HCT116 (cell line): ENCODE results near the gene GPLD1. TPM values are rescaled to one million over a fixed set of nuclear protein-coding genes. Genes with fewer than 3 reads are reported as not detected.

Experiments used
- ATAC-seq: fragments of 200-7000 bp; cut with Tn5 transposase; 2 replicates; pipeline ENCODE4 v1.9.1; 2020; ENCODE audit warnings: mild to moderate bottlenecking, moderate library complexity
- BruUV-seq: library from RNA; stranded (reverse); fragments of 400-500 nt; replicated peaks from 2 replicates; lab custom pipeline; 2021; lab: Mats Ljungman, UMichigan
- CTCF ChIA-PET: fragments of 300-600 bp; sonication (Branson Sonifier 250); formaldehyde crosslinking; loops from one replicate; lab custom pipeline; 2021; ENCODE audit warnings: antibody characterized with exemption; lab: Charles Lee
- POLR2A ChIA-PET: fragments of 300-600, 350-600 bp; sonication (Branson Sonifier 250); formaldehyde crosslinking; loops from one replicate; lab custom pipeline; 2021; ENCODE audit warnings: antibody characterized with exemption; lab: Charles Lee
- RAD21 ChIA-PET, 2 experiments: fragments of 300-600 bp; sonication (Branson Sonifier 250); formaldehyde crosslinking; loops; one replicate each; lab custom pipeline; 2023; ENCODE audit warnings: low total read pairs in 2 of 2; ENCODE audit not compliant: uncharacterized antibody in 2 of 2, unreplicated experiment in 2 of 2, low non-redundant PET in 1 of 2; lab: Charles Lee
- DNase-seq: peaks from one replicate; pipeline ENCODE4 v3.0.0-alpha.2; 2010; ENCODE audit warnings: low read depth, low spot score
- H2AFZ ChIP-seq: fragments of 200-600 bp; shearing (Covaris generic), sonication (generic); 2 replicates; pipeline ENCODE4 v1.6.1; 2017; ENCODE audit warnings: low read depth, mixed run types, mixed read lengths, antibody characterized with exemption, low read length; ENCODE audit not compliant: poor library complexity, severe bottlenecking
- H3K27ac ChIP-seq: 2 replicates; pipeline ENCODE4 v1.5.1; 2012; ENCODE audit warnings: low read depth, low read length
- H3K27me3 ChIP-seq: fragments of 200-600 bp; sonication (generic); 2 replicates; pipeline ENCODE4 v1.6.1; 2016; ENCODE audit warnings: mixed run types, low read length, mixed read lengths; ENCODE audit not compliant: insufficient read depth
- H3K36me3 ChIP-seq, 2 experiments: fragments of 200-500 bp in 1 of 2; fragments of 200-600 bp in 1 of 2; sonication (Bioruptor generic) in 1 of 2; sonication (generic) in 1 of 2; 2 replicates each; pipeline versions ENCODE4 v1.5.1 to v1.6.1; 2014 to 2016; ENCODE audit warnings: low read length in 2 of 2, inconsistent platforms in 1 of 2, mixed read lengths in 1 of 2, mixed run types in 1 of 2; ENCODE audit not compliant: insufficient read depth in 2 of 2, control insufficient read depth in 1 of 2
- H3K4me1 ChIP-seq, 2 experiments: fragments of 200-600 bp in 1 of 2; sonication (generic) in 1 of 2; 2 replicates each; pipeline versions ENCODE4 v1.5.1 to v1.6.1; 2012 to 2017; ENCODE audit warnings: low read length in 2 of 2, inconsistent platforms in 1 of 2, mild to moderate bottlenecking in 1 of 2, mixed read lengths in 1 of 2, mixed run types in 1 of 2, moderate library complexity in 1 of 2; ENCODE audit not compliant: insufficient read depth in 2 of 2, control insufficient read depth in 1 of 2
- H3K4me2 ChIP-seq: fragments of 200-600 bp; sonication (generic); 2 replicates; pipeline ENCODE4 v1.6.1; 2017; ENCODE audit warnings: mixed run types, low read length, mixed read lengths
- H3K4me3 ChIP-seq, 2 experiments: fragments of 200-600 bp in 1 of 2; sonication (generic) in 1 of 2; replicated peaks in 1 of 2; 2 replicates each; pipeline ENCODE4 v1.5.1; 2011 to 2016; ENCODE audit warnings: low read length in 2 of 2, control low read depth in 1 of 2, low read depth in 1 of 2, mild to moderate bottlenecking in 1 of 2, mixed read lengths in 1 of 2, mixed run types in 1 of 2
- H3K79me2 ChIP-seq: fragments of 200-600 bp; sonication (generic); 2 replicates; pipeline ENCODE4 v1.6.1; 2017; ENCODE audit warnings: mild to moderate bottlenecking, mixed run types, low read length, moderate library complexity, mixed read lengths; ENCODE audit not compliant: insufficient read depth
- H3K9ac ChIP-seq: fragments of 200-600 bp; sonication (generic); 2 replicates; pipeline ENCODE4 v1.6.1; 2016; ENCODE audit warnings: low read length, mixed read lengths
- H3K9me2 ChIP-seq: fragments of 200-600 bp; sonication (generic), shearing (Covaris generic); 2 replicates; pipeline ENCODE4 v1.6.1; 2017; ENCODE audit warnings: mixed run types, mild to moderate bottlenecking, moderate library complexity; ENCODE audit not compliant: insufficient read depth
- H3K9me3 ChIP-seq, 2 experiments: fragments of 200-500 bp in 1 of 2; fragments of 200-600 bp in 1 of 2; sonication (Bioruptor generic) in 1 of 2; sonication (generic) in 1 of 2; 2 replicates each; pipeline ENCODE4 v1.6.1; 2014 to 2017; ENCODE audit warnings: low read length in 2 of 2, mixed read lengths in 2 of 2, inconsistent platforms in 1 of 2, low read depth in 1 of 2, mild to moderate bottlenecking in 1 of 2, mixed run types in 1 of 2, moderate library complexity in 1 of 2; ENCODE audit not compliant: control insufficient read depth in 1 of 2, insufficient read depth in 1 of 2
- H4K20me1 ChIP-seq: fragments of 200-600 bp; sonication (generic), shearing (Covaris generic); 2 replicates; pipeline ENCODE4 v1.6.1; 2017; ENCODE audit warnings: mixed run types, mild to moderate bottlenecking, moderate library complexity; ENCODE audit not compliant: insufficient read depth
- CBX3 ChIP-seq: IDR thresholded peaks from 2 replicates; pipeline ENCODE4 v1.6.1; 2012; ENCODE audit warnings: low read depth
- FOSL1 ChIP-seq: IDR thresholded peaks from 2 replicates; pipeline ENCODE4 v1.6.1; 2012; ENCODE audit warnings: low read depth
- POLR2AphosphoS5 ChIP-seq: IDR thresholded peaks from 2 replicates; pipeline ENCODE4 v1.6.1; 2011; ENCODE audit warnings: mild to moderate bottlenecking, low read depth, low read length, moderate library complexity
- SRF ChIP-seq: IDR thresholded peaks from 2 replicates; pipeline ENCODE4 v1.6.1; 2012; ENCODE audit warnings: low read depth
- YY1 ChIP-seq: IDR thresholded peaks from 2 replicates; pipeline ENCODE4 v1.6.1; 2011; ENCODE audit warnings: low read length, low read depth, moderate library complexity, mild to moderate bottlenecking; ENCODE audit not compliant: insufficient replicate concordance; ENCODE audit errors: extremely low read depth
- ZBTB33 ChIP-seq: IDR thresholded peaks from 2 replicates; pipeline ENCODE4 v1.6.1; 2011; ENCODE audit warnings: mild to moderate bottlenecking, low read length, moderate library complexity; ENCODE audit not compliant: insufficient replicate concordance; ENCODE audit errors: extremely low read depth
- ZNF274 ChIP-seq: fragments of 200-500 bp; sonication (Bioruptor generic); IDR thresholded peaks from 2 replicates; pipeline ENCODE4 v1.6.1; 2014; ENCODE audit warnings: mild to moderate bottlenecking, low read depth, low read length, inconsistent platforms
- intact Hi-C: fragments of 100-400 bp; cut with micrococcal nuclease; formaldehyde crosslinking; loops from 2 replicates; pipeline ENCODE4 v1.10.0; 2022
- total RNA-seq: library from RNA; stranded (reverse); gene quantifications from one replicate; pipeline ENCODE4 v1.2.1, GENCODE V29; 2021; ENCODE audit not compliant: unreplicated experiment
- TF ChIP-seq, protein P1 (sequence below): IDR thresholded peaks from 2 replicates; pipeline ENCODE4 v1.6.1; 2012; ENCODE audit warnings: low read depth

GPLD1 gene
- total RNA-seq, 1 experiment from 2014 or later: 2.1 TPM

DNA sequence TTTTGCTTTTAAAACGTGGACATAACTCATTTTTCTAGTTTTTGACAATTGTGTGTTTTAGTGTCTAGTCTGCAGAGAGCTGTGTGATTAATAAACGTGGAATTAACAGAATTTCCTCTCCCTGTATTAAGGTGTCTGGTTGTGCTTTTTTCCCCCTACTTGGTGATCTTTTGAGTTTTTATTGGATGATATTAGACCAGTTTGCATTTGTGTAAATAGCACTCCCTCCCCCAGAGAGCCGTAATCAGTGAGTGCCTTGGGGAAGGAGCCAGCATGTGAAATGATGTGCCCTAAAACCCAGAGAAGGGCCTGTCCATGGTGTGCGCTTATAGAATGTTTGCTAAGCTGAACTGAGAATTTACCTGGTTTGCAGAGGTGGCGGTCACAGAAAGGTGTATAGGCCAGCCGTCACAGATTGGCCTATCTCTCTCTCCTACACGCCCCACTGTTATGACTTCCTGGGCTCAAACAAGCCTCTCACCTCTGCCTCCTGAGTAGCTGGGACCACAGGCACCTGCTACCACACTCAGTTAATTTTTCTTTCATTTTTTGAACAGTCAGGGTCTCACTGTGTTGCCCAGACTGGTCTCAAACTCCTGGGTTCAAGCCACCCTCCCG lies 47.8 kb upstream of the GPLD1 start:
- no peaks in the 10 kb centered on the region for H3K9me3 ChIP-seq
- no peak overlapping the region for H3K4me3 ChIP-seq
- no peak overlapping the region for H3K9ac ChIP-seq
- no peak for TF ChIP-seq CBX3
- no TSS peak for BruUV-seq
- H3K79me2 ChIP-seq: no peaks in the 10 kb centered on the region
- no peak overlapping the region for H3K27ac ChIP-seq
- ATAC-seq: no peak
- H3K4me2 ChIP-seq: no peak overlapping the region
- DNase-seq: no peak
- intact Hi-C loops: no loop called here
- no peaks in the 10 kb centered on the region for H4K20me1 ChIP-seq
- H3K36me3 ChIP-seq: no peaks in the 10 kb centered on the region
- H2AFZ ChIP-seq: no peak overlapping the region
- no peaks in the 10 kb centered on the region for H3K4me1 ChIP-seq
- CTCF ChIA-PET: interaction anchor here (1.3 kb wide), 1 partner anchor 16 kb away, joined by 4 read pairs; no protein-coding TSS in a partner anchor
- H3K27me3 ChIP-seq: no peaks in the 10 kb centered on the region
- POLR2A ChIA-PET: no interaction called here
- H3K9me2 ChIP-seq: no peaks in the 10 kb centered on the region
- RAD21 ChIA-PET: no interaction called here

DNA sequence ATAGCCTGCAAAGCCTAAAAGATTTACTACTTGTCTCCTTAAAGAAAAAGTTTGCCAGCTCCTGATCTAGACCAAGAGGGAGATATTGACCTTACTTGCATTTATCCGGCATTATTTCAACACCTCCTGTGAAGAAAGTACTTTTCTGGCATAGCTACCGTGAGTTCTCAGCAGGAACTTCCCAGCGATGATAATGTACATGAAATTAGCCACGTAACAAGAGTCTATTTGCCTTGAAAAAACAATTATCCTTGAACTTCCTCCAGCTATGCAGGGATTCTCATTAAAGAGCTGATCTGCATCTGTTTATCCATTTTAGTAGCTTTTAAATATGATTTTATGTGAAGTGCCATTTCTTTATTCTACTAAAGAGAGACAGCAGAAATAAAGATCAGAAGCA lies 47.1 kb upstream of the GPLD1 start:
- DNase-seq (no peak), ATAC-seq (no peak)
- Histone ChIP-seq H3K79me2 (no peaks in the 10 kb centered on the region), H3K27me3 (no peaks in the 10 kb centered on the region), H3K4me2 (no peak overlapping the region), H3K27ac (no peak overlapping the region), H3K36me3 (no peaks in the 10 kb centered on the region), H3K4me3 (no peak overlapping the region), H3K4me1 (no peaks in the 10 kb centered on the region), H4K20me1 (no peaks in the 10 kb centered on the region), H3K9ac (no peak overlapping the region), H3K9me2 (no peaks in the 10 kb centered on the region), H2AFZ (no peak overlapping the region), H3K9me3 (no peaks in the 10 kb centered on the region)
- ChIA-PET RAD21 (no interaction called here), POLR2A (no interaction called here), CTCF (interaction anchor here (1.3 kb wide), 1 partner anchor 15 kb away, joined by 4 read pairs; no protein-coding TSS in a partner anchor)
- intact Hi-C loops: no loop called here
- TSS peak; percentile 26 for BruUV-seq
- TF ChIP-seq SRF (no peak), FOSL1 (no peak), ZNF274 (no peak), ZBTB33 (no peak), POLR2AphosphoS5 (no peak), YY1 (no peak), CBX3 (no peak)
- TF ChIP-seq, protein P1, sequence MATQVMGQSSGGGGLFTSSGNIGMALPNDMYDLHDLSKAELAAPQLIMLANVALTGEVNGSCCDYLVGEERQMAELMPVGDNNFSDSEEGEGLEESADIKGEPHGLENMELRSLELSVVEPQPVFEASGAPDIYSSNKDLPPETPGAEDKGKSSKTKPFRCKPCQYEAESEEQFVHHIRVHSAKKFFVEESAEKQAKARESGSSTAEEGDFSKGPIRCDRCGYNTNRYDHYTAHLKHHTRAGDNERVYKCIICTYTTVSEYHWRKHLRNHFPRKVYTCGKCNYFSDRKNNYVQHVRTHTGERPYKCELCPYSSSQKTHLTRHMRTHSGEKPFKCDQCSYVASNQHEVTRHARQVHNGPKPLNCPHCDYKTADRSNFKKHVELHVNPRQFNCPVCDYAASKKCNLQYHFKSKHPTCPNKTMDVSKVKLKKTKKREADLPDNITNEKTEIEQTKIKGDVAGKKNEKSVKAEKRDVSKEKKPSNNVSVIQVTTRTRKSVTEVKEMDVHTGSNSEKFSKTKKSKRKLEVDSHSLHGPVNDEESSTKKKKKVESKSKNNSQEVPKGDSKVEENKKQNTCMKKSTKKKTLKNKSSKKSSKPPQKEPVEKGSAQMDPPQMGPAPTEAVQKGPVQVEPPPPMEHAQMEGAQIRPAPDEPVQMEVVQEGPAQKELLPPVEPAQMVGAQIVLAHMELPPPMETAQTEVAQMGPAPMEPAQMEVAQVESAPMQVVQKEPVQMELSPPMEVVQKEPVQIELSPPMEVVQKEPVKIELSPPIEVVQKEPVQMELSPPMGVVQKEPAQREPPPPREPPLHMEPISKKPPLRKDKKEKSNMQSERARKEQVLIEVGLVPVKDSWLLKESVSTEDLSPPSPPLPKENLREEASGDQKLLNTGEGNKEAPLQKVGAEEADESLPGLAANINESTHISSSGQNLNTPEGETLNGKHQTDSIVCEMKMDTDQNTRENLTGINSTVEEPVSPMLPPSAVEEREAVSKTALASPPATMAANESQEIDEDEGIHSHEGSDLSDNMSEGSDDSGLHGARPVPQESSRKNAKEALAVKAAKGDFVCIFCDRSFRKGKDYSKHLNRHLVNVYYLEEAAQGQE: no peak
